ENCODE results near the gene ANKS1A. TPM values are rescaled to one million over a fixed set of nuclear protein-coding genes. Genes with fewer than 3 reads are reported as not detected.

ANKS1A gene
- total RNA-seq, 1 experiment from 2014 or later: 14.0 TPM

- TF ChIP-seq CTCF (IDR thresholded peaks at IDR 0.05; ENCODE audit: unreplicated experiment): no peak
- intact Hi-C loops (cut with micrococcal nuclease): no loop called here
- Mint-ChIP-seq H3K9me3 (ENCODE audit: unreplicated experiment) (no peaks in the 10 kb centered on the region), H3K36me3 (ENCODE audit: insufficient read depth, unreplicated experiment) (peaks cover 11% of the 10 kb centered on the region), H3K4me3 (ENCODE audit: unreplicated experiment) (no peak overlapping the region), H3K4me1 (ENCODE audit: insufficient read depth, unreplicated experiment) (peaks cover 9% of the 10 kb centered on the region), H3K27me3 (ENCODE audit: insufficient read depth, unreplicated experiment) (no peaks in the 10 kb centered on the region), H3K27ac (ENCODE audit: low read depth, unreplicated experiment) (no peak overlapping the region)
- ChIA-PET CTCF (interaction anchor here (0.6 to 1.3 kb wide), 3 partner anchors 45 to 772 kb away, joined by 3 to 4 read pairs (median 3); no protein-coding TSS in a partner anchor), POLR2A (no interaction called here)
- no TSS peak for BruUV-seq (replicated peaks)
- DNase-seq (ENCODE audit: unreplicated experiment): no peak
These were observed 78.4 kb downstream of the ANKS1A start for GRCh38 chr6:34967461-34967860.

- intact Hi-C loops (cut with micrococcal nuclease): no loop called here
- DNase-seq (ENCODE audit: unreplicated experiment): no peak
- no peak overlapping the region for H3K27ac Mint-ChIP-seq (ENCODE audit: low read depth, unreplicated experiment)
These were observed 80.7 kb downstream of the ANKS1A start for GRCh38 chr6:34969662-34970265.

GRCh38 chr6:34970488-34970887, 81.4 kb downstream of the ANKS1A start:
- intact Hi-C loops (cut with micrococcal nuclease): no loop called here
- Mint-ChIP-seq H3K27ac (ENCODE audit: low read depth, unreplicated experiment) (no peak overlapping the region), H3K36me3 (ENCODE audit: insufficient read depth, unreplicated experiment) (peaks cover 21% of the 10 kb centered on the region), H3K9me3 (ENCODE audit: unreplicated experiment) (no peaks in the 10 kb centered on the region), H3K4me3 (ENCODE audit: unreplicated experiment) (no peak overlapping the region), H3K27me3 (ENCODE audit: insufficient read depth, unreplicated experiment) (no peaks in the 10 kb centered on the region), H3K4me1 (ENCODE audit: insufficient read depth, unreplicated experiment) (no peaks in the 10 kb centered on the region)
- no TSS peak for BruUV-seq (replicated peaks)
- no peak for TF ChIP-seq CTCF (IDR thresholded peaks at IDR 0.05; ENCODE audit: unreplicated experiment)
- no peak for DNase-seq (ENCODE audit: unreplicated experiment)
- CTCF ChIA-PET: no interaction called here
- POLR2A ChIA-PET: no interaction called here

More at GRCh38 chr6:34969662-34970265, 80.7 kb downstream of the ANKS1A start:
- ChIA-PET CTCF (interaction anchor here (0.6 to 0.7 kb wide), 2 partner anchors 169 to 271 kb away, joined by 3 read pairs; no protein-coding TSS in a partner anchor), POLR2A (no interaction called here)
- Mint-ChIP-seq H3K36me3 (ENCODE audit: insufficient read depth, unreplicated experiment) (peaks cover 21% of the 10 kb centered on the region), H3K4me1 (ENCODE audit: insufficient read depth, unreplicated experiment) (peaks cover 3% of the 10 kb centered on the region), H3K9me3 (ENCODE audit: unreplicated experiment) (no peaks in the 10 kb centered on the region), H3K4me3 (ENCODE audit: unreplicated experiment) (no peak overlapping the region), H3K27me3 (ENCODE audit: insufficient read depth, unreplicated experiment) (no peaks in the 10 kb centered on the region)
- TF ChIP-seq CTCF (IDR thresholded peaks at IDR 0.05; ENCODE audit: unreplicated experiment): no peak
- BruUV-seq (replicated peaks): no TSS peak

- H3K36me3 Mint-ChIP-seq (ENCODE audit: insufficient read depth, unreplicated experiment): peaks cover 21% of the 10 kb centered on the region
- no peaks in the 10 kb centered on the region for H3K27me3 Mint-ChIP-seq (ENCODE audit: insufficient read depth, unreplicated experiment)
- H3K4me1 Mint-ChIP-seq (ENCODE audit: insufficient read depth, unreplicated experiment): no peaks in the 10 kb centered on the region
- no peak for TF ChIP-seq CTCF (IDR thresholded peaks at IDR 0.05; ENCODE audit: unreplicated experiment)
- ChIA-PET POLR2A (interaction anchor here (1.7 kb wide), 1 partner anchor 9 kb away, joined by 8 read pairs; no protein-coding TSS in a partner anchor), CTCF (interaction anchor here (1.0 kb wide), 1 partner anchor 235 kb away, joined by 3 read pairs; no protein-coding TSS in a partner anchor)
- no TSS peak for BruUV-seq (replicated peaks)
- H3K27ac Mint-ChIP-seq (ENCODE audit: low read depth, unreplicated experiment): no peak overlapping the region
- no peaks in the 10 kb centered on the region for H3K9me3 Mint-ChIP-seq (ENCODE audit: unreplicated experiment)
- no peak overlapping the region for H3K4me3 Mint-ChIP-seq (ENCODE audit: unreplicated experiment)
- DNase-seq (ENCODE audit: unreplicated experiment): no peak
- intact Hi-C loops (cut with micrococcal nuclease): no loop called here
These were observed 81.9 kb downstream of the ANKS1A start for GRCh38 chr6:34970957-34971356.

All from MCF 10A (cell line).